NK-92 treated with Interleukin-12 subunit alpha and Interleukin-12 subunit beta, amount 100 ng/mL, for 24 hours (cell line): Measurements from ENCODE around the gene MS4A10.

Experiments
- DNase-seq: peaks from one replicate; lab custom pipeline; 2025; lab: John Stamatoyannopoulos, UW

Gene MS4A10

DNA sequence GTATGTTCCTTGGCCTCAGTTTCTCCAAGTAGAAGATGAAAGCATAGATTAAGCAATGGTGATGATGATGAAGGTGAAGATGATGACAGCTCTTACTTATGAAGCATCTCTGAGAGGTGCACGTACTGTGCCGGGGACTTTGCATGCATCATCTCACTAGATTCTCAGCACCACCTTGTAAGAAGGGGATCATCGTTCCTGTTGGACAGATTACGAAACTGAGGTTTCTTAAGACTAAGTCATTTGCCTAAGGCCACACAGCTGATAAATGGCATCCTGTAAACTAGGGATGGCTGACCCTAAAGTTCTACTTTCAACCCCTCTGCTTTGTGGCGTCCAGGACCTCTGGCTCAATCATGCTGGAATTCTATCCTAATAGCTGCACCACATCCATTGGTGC is 19.8 kb upstream of the MS4A10 start:
- no peak for DNase-seq

- no peak for DNase-seq
Observed at GRCh38 chr11:60766547-60766946, 18.6 kb upstream of the MS4A10 start.

- no peak for DNase-seq
Observed at GRCh38 chr11:60767388-60767811, 17.7 kb upstream of the MS4A10 start.

DNA sequence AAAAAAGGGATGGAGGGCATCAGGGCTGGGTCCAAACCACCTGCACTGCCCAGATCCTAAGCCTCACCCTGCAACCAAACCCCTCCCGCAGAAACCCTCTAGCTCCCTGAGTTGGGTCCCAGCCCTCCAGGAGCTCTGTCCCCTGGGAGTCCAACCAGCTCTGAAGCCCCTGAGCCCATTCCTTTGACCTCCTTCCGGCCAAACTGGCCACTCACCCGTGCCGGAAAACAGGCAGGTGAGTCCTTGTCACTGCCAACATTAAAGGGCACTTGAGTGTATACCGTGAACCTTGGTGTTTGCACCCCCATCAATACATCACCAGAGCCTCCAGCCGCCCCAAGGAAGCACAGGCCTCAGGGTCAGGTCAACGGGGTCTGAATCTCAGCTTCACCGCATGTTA is 16.9 kb upstream of the MS4A10 start:
- no peak for DNase-seq

DNA sequence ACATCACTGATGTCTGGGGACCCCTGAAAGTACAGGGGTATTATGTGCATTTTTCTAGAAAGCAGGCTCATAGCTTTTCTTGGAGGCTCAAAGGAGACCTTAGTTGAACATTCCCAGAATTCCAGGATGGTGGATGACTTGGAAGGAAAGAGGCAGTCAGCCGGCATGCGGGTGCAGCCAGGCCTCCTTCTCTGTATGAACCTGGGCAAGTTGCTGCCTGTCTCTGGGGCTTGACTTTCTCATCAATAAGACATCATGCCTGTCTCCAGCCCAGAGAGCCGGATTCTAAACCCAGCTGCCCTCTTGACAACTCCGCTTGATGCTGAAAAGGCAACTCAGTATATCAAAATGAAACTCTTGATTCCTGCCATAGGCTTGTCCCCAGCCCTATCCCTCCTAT is 15.9 kb upstream of the MS4A10 start:
- no peak for DNase-seq

GRCh38 chr11:60769811-60770210 is 15.3 kb upstream of the MS4A10 start:
- DNase-seq, result no peak

DNA sequence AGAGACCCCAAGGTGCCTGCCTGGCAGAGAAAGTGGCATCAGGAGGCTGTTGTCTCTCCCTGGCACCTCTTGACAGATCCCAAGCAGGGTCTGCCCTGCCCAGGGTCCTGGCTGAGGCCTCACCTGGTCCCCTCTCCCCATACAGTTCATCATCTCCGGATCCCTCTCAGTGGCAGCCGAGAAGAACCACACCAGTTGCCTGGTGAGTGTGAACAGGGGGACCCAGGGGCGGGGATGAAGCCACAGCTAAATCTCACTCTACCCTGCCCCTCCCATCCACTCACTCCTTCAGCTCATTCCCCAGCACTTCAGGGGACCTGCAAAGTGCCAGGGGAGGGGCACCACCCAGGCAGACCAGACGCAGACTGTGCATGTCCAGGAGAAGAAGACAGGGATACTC is 14.0 kb upstream of the MS4A10 start:
- no peak for DNase-seq

GRCh38 chr11:60771879-60772525 is 13.1 kb upstream of the MS4A10 start:
- DNase-seq, result no peak

- no peak for DNase-seq
Observed at GRCh38 chr11:60772666-60773065, 12.5 kb upstream of the MS4A10 start.

DNA sequence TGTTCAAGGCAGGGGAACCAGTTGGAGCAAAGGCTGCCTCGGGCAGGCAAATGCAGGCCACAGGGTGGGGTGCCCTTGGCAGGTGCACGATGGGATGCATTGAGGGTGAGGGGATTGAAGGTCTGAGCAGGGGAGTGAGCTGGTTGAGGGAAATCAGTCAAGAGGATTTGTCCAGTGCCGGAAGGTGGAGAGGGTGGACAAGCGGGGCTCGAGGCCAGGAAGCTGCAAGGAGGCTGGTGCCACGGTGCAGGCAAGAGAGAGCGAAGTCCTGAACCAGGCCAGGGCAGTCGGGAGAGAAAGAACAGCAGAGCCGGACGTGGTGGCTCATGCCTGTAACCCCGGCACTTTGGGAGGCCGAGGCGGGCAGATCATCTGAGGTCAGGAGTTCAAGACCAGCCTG is 10.4 kb upstream of the MS4A10 start:
- no peak for DNase-seq

- DNase-seq, result no peak
Observed at GRCh38 chr11:60775420-60775961, 9.6 kb upstream of the MS4A10 start.

DNA sequence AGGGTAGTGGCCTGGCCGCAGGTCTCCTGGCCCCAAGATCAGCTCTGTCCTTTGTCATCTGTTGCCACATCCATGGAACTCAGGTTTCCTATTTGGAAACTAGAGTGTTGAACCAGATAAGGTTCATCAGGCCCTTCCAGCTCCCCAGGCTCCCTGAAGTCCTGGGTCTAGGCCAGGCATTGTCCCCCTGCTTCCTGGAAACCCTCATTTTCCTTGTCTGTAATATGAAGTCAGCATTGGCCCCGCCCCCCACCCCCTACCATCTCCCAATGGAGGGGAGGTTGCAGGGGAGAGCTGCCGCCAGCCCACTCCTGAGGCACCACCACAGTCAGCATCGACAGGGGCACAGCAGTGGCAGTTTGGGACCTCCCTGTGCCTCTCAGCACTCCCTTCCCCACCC is 9.0 kb upstream of the MS4A10 start:
- DNase-seq, result no peak

DNA sequence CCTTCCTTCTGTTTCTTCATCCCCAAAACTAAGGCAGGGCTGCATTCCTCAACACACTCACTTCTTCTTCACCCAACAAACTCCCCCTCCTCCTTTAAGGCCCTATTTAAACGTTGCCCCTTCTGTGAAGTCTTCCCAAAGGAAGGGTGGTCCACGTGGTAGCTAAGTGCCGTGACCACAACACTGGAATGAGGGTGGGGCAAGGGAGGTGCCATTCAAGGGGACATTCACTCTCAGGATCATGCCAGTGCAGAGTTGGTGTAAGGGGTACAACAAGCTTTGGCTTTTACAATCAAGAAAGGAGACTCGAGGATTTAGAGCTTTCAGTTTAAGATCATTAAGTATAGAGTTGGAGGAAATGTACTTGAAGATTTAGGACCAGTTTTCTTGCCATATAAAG is 8.0 kb upstream of the MS4A10 start:
- DNase-seq, result no peak

DNA sequence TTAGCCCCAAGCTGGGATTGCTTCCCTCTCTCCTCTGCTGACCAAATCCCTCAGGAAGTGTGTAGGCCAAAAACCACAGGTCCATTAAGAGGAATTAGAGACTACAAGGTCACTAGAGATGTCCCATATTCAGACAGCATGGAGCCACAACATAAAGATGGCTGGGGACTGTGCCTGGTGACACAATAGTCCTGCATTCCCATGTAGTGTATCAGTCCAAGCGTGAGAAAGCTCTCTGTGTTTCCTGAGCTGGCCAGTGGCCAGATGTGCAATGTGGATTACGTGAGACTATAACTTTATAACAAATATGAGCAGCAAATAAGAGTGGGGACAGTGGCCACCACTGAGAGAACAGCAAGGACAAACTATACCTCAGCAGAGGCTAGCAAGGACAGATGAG is 7.6 kb upstream of the MS4A10 start:
- no peak for DNase-seq

GRCh38 chr11:60780065-60780464 is 5.1 kb upstream of the MS4A10 start:
- no peak for DNase-seq

DNA sequence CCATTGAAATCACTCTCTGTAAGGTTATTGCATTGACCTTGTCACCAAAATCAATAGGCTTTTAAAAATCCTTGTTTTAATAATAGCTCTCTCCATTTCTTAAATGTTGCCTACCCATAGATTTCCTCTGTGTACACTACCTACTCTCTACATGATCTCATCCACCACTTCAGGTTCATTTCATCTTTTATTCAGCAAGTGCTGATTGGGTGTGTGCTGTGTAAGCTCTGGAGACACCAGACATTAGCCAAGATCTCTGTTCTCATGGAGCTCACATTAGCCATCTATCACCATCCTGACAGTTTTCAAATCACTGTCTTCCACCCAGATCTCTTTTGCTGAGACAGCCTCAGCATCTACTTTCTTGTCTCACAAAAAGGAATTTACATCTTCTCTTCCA is 4.4 kb upstream of the MS4A10 start:
- DNase-seq, result no peak

- no peak for DNase-seq
Observed at GRCh38 chr11:60781286-60781980, 3.7 kb upstream of the MS4A10 start.

- no peak for DNase-seq
Observed at GRCh38 chr11:60781981-60782316, 3.2 kb upstream of the MS4A10 start.

GRCh38 chr11:60782393-60783140 is 2.6 kb upstream of the MS4A10 start:
- DNase-seq, result no peak

GRCh38 chr11:60783141-60783484 is 2.0 kb upstream of the MS4A10 start:
- no peak for DNase-seq

- DNase-seq, result no peak
Observed at GRCh38 chr11:60783911-60784310, 1.2 kb upstream of the MS4A10 start.

- no peak for DNase-seq
Observed at GRCh38 chr11:60785806-60786361, 751 bp downstream of the MS4A10 start.
